Panc1 (cell line): ENCODE results near the gene LSM12.

ENCODE experiments used
- CTCF ChIP-seq: fragments of 450-650 bp; IDR thresholded peaks from 2 replicates; pipeline ENCODE4 v1.5.1; 2017; ENCODE audit warnings: mild to moderate bottlenecking
- POLR2AphosphoS5 ChIP-seq: IDR thresholded peaks from 2 replicates; pipeline ENCODE4 v1.6.1; 2012; ENCODE audit warnings: mild to moderate bottlenecking, low read depth, low read length, moderate library complexity
- SIN3A ChIP-seq: IDR thresholded peaks from 2 replicates; pipeline ENCODE4 v1.6.1; 2012; ENCODE audit warnings: low read depth, mild to moderate bottlenecking, low read length, moderate library complexity, borderline replicate concordance; ENCODE audit not compliant: insufficient read depth
- TCF7L2 ChIP-seq: IDR thresholded peaks from 2 replicates; pipeline ENCODE4 v1.6.1; 2011; ENCODE audit warnings: mild to moderate bottlenecking, low read depth, low read length, inconsistent platforms
- TF ChIP-seq, protein P1 (sequence below), 2 experiments: IDR thresholded peaks; 2 replicates each; pipeline ENCODE4 v1.6.1; 2011 to 2012; ENCODE audit warnings: low read depth in 2 of 2, control low read depth in 1 of 2, low read length in 1 of 2, mild to moderate bottlenecking in 1 of 2, moderate library complexity in 1 of 2; ENCODE audit not compliant: insufficient read depth in 1 of 2

DNA sequence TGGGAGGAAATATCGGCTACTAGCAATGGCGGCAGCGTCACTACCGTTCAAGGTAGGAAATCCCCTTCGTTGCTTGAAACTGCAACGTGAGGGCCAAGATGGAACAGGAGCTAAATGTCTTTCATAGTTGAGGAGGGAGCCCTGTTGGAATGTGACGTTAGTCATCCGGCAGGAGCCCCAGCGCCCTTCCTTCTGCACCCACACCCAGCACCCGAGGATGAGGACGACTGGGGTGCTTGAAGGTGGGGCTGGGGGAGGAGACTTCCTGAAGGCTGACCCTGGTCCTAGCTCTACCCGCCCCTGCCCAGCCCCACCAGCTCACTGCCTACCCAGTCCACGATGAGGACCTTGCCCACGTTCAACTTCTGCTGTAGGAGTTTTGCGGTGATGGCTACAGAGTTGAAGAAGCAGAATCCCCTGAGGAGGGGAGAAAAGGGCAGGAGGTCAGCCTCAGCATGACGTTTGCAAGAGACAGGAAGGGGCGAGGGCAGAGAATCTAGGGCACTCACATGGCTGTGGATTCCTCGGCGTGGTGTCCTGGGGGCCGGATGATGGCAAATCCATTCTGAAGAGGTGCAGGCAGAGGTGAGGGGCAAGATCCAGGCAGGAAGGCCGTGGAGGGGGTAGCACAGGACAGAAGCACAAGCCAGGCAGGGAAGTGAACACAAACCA, 15.9 kb upstream of the LSM12 start:
- no peak for TF ChIP-seq CTCF
- TF ChIP-seq SIN3A = no peak
- TF ChIP-seq, protein P1, sequence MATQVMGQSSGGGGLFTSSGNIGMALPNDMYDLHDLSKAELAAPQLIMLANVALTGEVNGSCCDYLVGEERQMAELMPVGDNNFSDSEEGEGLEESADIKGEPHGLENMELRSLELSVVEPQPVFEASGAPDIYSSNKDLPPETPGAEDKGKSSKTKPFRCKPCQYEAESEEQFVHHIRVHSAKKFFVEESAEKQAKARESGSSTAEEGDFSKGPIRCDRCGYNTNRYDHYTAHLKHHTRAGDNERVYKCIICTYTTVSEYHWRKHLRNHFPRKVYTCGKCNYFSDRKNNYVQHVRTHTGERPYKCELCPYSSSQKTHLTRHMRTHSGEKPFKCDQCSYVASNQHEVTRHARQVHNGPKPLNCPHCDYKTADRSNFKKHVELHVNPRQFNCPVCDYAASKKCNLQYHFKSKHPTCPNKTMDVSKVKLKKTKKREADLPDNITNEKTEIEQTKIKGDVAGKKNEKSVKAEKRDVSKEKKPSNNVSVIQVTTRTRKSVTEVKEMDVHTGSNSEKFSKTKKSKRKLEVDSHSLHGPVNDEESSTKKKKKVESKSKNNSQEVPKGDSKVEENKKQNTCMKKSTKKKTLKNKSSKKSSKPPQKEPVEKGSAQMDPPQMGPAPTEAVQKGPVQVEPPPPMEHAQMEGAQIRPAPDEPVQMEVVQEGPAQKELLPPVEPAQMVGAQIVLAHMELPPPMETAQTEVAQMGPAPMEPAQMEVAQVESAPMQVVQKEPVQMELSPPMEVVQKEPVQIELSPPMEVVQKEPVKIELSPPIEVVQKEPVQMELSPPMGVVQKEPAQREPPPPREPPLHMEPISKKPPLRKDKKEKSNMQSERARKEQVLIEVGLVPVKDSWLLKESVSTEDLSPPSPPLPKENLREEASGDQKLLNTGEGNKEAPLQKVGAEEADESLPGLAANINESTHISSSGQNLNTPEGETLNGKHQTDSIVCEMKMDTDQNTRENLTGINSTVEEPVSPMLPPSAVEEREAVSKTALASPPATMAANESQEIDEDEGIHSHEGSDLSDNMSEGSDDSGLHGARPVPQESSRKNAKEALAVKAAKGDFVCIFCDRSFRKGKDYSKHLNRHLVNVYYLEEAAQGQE (IDR thresholded peaks at IDR 0.05; ENCODE audit: insufficient read depth in 1 of 2, low read depth in 2 of 2, low read length in 1 of 2) = no peak
- TF ChIP-seq POLR2AphosphoS5 = no peak
- TF ChIP-seq TCF7L2 = no peak
